SK-N-SH (cell line): Measurements from ENCODE around the gene GPN2. TPM values are rescaled to one million over a fixed set of nuclear protein-coding genes. Genes with fewer than 3 reads are reported as not detected.

Experiments used
- CTCF ChIA-PET: fragments of 300-600, 350-600 bp; formaldehyde crosslinking; extraction: SDS; loops from one replicate; lab custom pipeline; 2021; lab: Yijun Ruan, JAX
- POLR2A ChIA-PET: fragments of 350-600 bp; sonication (Branson Sonifier 250); formaldehyde crosslinking; extraction: SDS; loops from one replicate; lab custom pipeline; 2020; ENCODE audit warnings: antibody characterized with exemption, inconsistent platforms; lab: Yijun Ruan, JAX
- DNase-seq: peaks from one replicate; pipeline ENCODE4 v3.0.0; 2012
- H2AFZ ChIP-seq: fragments of 200-600 bp; sonication (generic); 2 replicates; pipeline ENCODE4 v1.8.1; 2016; ENCODE audit warnings: antibody characterized with exemption, mild to moderate bottlenecking, low read depth
- H3F3A ChIP-seq: fragments of 200-600 bp; sonication (generic); replicated peaks from 2 replicates; pipeline ENCODE3; 2016; ENCODE audit warnings: antibody characterized with exemption, mild to moderate bottlenecking; ENCODE audit not compliant: insufficient read depth
- H3K27ac ChIP-seq, 2 experiments: fragments of 200-500 bp in 1 of 2; fragments of 200-600 bp in 1 of 2; sonication (Bioruptor generic) in 1 of 2; sonication (generic), shearing (Covaris generic) in 1 of 2; 2 replicates each; pipeline versions ENCODE4 v1.5.1 to v1.6.1; 2014 to 2016; ENCODE audit warnings: low read depth in 2 of 2, inconsistent platforms in 1 of 2, low read length in 1 of 2, mild to moderate bottlenecking in 1 of 2, mixed read lengths in 1 of 2
- H3K27me3 ChIP-seq: fragments of 200-600 bp; sonication (generic), shearing (Covaris generic); 2 replicates; pipeline ENCODE4 v1.6.1; 2016; ENCODE audit warnings: mixed run types; ENCODE audit not compliant: insufficient read depth
- H3K36me3 ChIP-seq, 2 experiments: fragments of 200-500 bp in 1 of 2; fragments of 200-600 bp in 1 of 2; sonication (Bioruptor generic) in 1 of 2; sonication (generic) in 1 of 2; replicated peaks in 1 of 2; 2 replicates each; pipeline versions ENCODE3 to v1.5.1; 2014 to 2016; ENCODE audit warnings: low read length in 1 of 2, mild to moderate bottlenecking in 1 of 2; ENCODE audit not compliant: insufficient read depth in 2 of 2, control insufficient read depth in 1 of 2
- H3K4me1 ChIP-seq, 2 experiments: fragments of 200-500 bp in 1 of 2; fragments of 200-600 bp in 1 of 2; sonication (Bioruptor generic) in 1 of 2; sonication (generic), shearing (Covaris generic) in 1 of 2; 2 replicates each; pipeline versions ENCODE4 v1.5.1 to v1.6.1; 2014 to 2016; ENCODE audit warnings: low read depth in 1 of 2, low read length in 1 of 2, mixed run types in 1 of 2; ENCODE audit not compliant: insufficient read depth in 2 of 2, control insufficient read depth in 1 of 2
- H3K4me2 ChIP-seq: fragments of 200-600 bp; sonication (generic), shearing (Covaris generic); 2 replicates; pipeline ENCODE4 v1.6.1; 2017; ENCODE audit warnings: mixed run types
- H3K4me3 ChIP-seq, 2 experiments: fragments of 200-500 bp in 1 of 2; fragments of 200-600 bp in 1 of 2; sonication (Bioruptor generic) in 1 of 2; sonication (generic), shearing (Covaris generic) in 1 of 2; 2 replicates each; pipeline versions ENCODE4 v1.5.1 to v1.8.1; 2014 to 2016; ENCODE audit warnings: low read depth in 2 of 2, inconsistent platforms in 1 of 2, low read length in 1 of 2, mild to moderate bottlenecking in 1 of 2, mixed read lengths in 1 of 2, moderate library complexity in 1 of 2
- H3K79me2 ChIP-seq: fragments of 200-600 bp; sonication (generic); 2 replicates; pipeline ENCODE4 v1.8.1; 2017; ENCODE audit warnings: mild to moderate bottlenecking; ENCODE audit not compliant: insufficient read depth
- H3K9ac ChIP-seq: fragments of 200-600 bp; sonication (generic); 2 replicates; pipeline ENCODE4 v1.6.1; 2017; ENCODE audit warnings: mixed run types
- H3K9me2 ChIP-seq: fragments of 200-600 bp; sonication (generic); 2 replicates; pipeline ENCODE4 v1.6.1; 2017; ENCODE audit warnings: mixed run types
- H3K9me3 ChIP-seq: fragments of 200-600 bp; sonication (generic); 2 replicates; pipeline ENCODE4 v1.6.1; 2017; ENCODE audit warnings: mixed run types, mild to moderate bottlenecking, moderate library complexity
- H4K20me1 ChIP-seq: fragments of 200-600 bp; sonication (generic); 2 replicates; pipeline ENCODE4 v1.6.1; 2017; ENCODE audit warnings: mild to moderate bottlenecking, mixed run types; ENCODE audit not compliant: insufficient read depth
- ELF1 ChIP-seq: IDR thresholded peaks from 2 replicates; pipeline ENCODE4 v1.4.0; 2012
- EZH2phosphoT487 ChIP-seq: fragments of 200-600 bp; sonication (generic); IDR thresholded peaks from 2 replicates; pipeline ENCODE4 v1.6.1; 2017; ENCODE audit warnings: low read depth, mixed run types, mild to moderate bottlenecking, antibody characterized with exemption, moderate library complexity, borderline replicate concordance
- FOSL2 ChIP-seq: IDR thresholded peaks from 2 replicates; pipeline ENCODE4 v1.4.0; 2012; ENCODE audit warnings: low read depth, mild to moderate bottlenecking, moderate library complexity, borderline replicate concordance
- FOXM1 ChIP-seq: IDR thresholded peaks from 2 replicates; pipeline ENCODE4 v1.4.0; 2012; ENCODE audit warnings: low read depth, mild to moderate bottlenecking
- GATA2 ChIP-seq: sonication (generic); formaldehyde crosslinking; IDR thresholded peaks from 2 replicates; pipeline ENCODE4 v1.5.0; 2020; ENCODE audit warnings: mild to moderate bottlenecking, missing genetic modification reagents
- JUND ChIP-seq: IDR thresholded peaks from 2 replicates; pipeline ENCODE4 v1.4.0; 2012
- MEF2A ChIP-seq: IDR thresholded peaks from 2 replicates; pipeline ENCODE4 v1.4.0; 2012; ENCODE audit warnings: low read depth, borderline replicate concordance
- MXI1 ChIP-seq: IDR thresholded peaks from 2 replicates; pipeline ENCODE4 v1.6.1; 2012; ENCODE audit warnings: mild to moderate bottlenecking, low read depth, low read length, improper control_type of control experiment
- POLR2AphosphoS5 ChIP-seq: IDR thresholded peaks from 2 replicates; pipeline ENCODE4 v1.6.1; 2012; ENCODE audit warnings: low read depth, low read length
- RFX5 ChIP-seq: IDR thresholded peaks from 2 replicates; pipeline ENCODE4 v1.6.1; 2012; ENCODE audit warnings: mild to moderate bottlenecking, improper control_type of control experiment, low read length
- RXRA ChIP-seq: IDR thresholded peaks from 2 replicates; pipeline ENCODE4 v1.4.0; 2012; ENCODE audit warnings: low read depth, mild to moderate bottlenecking, borderline replicate concordance
- SIN3A ChIP-seq: IDR thresholded peaks from 2 replicates; pipeline ENCODE4 v1.6.1; 2012; ENCODE audit warnings: low read depth, mild to moderate bottlenecking, low read length, moderate library complexity, borderline replicate concordance
- USF2 ChIP-seq: fragments of 150-350 bp; IDR thresholded peaks from 2 replicates; pipeline ENCODE4 v1.6.1; 2017; ENCODE audit warnings: antibody characterized with exemption, low read length, low read depth, borderline replicate concordance
- WGBS: methylation state at CpG from one replicate; pipeline ENCODE4 v1.1.6; 2017; ENCODE audit warnings: low lambda C conversion rate; 5-methylcytosine and 5-hydroxymethylcytosine counted together
- polyA plus RNA-seq, 3 experiments: library from polyadenylated mRNA; depleted of rRNA; stranded (reverse); fragments of >200 nt; gene quantifications; 2 replicates each; pipeline ENCODE4 v1.2.3, GENCODE V29; 2012

GPN2 gene
- polyA plus RNA-seq, 1 of the 3 experiments (the other 2 are of a cell fraction) = 24.0 TPM

- H3K9ac ChIP-seq = no peak overlapping the region
- no peaks in the 10 kb centered on the region for H3K27me3 ChIP-seq
- ChIA-PET POLR2A (no interaction called here), CTCF (no interaction called here)
- H3K4me2 ChIP-seq = no peak overlapping the region
- H4K20me1 ChIP-seq = no peaks in the 10 kb centered on the region
- peaks cover 27 to 32% of the 10 kb centered on the region in 2 experiments for H3K36me3 ChIP-seq
- no peaks in the 10 kb centered on the region for H3K9me3 ChIP-seq
- H3K4me3 ChIP-seq = no peak overlapping the region
- 96% methylated on average over 13 of the region's 13 CpGs for WGBS
- H3K79me2 ChIP-seq = peaks cover 35% of the 10 kb centered on the region
- no peak for DNase-seq
- no peaks in the 10 kb centered on the region for H3K9me2 ChIP-seq
- H3K4me1 ChIP-seq = peaks cover 7 to 11% of the 10 kb centered on the region in 2 experiments; a peak in 3 of 4 replicates
- TF ChIP-seq RXRA (no peak), JUND (no peak), ELF1 (no peak), USF2 (no peak), MXI1 (no peak), EZH2phosphoT487 (no peak), FOSL2 (no peak), SIN3A (no peak), GATA2 (CRISPR knock-in tag) (no peak), FOXM1 (no peak)
- no peak overlapping the region for H2AFZ ChIP-seq
- H3F3A ChIP-seq = peaks cover 8% of the 10 kb centered on the region
- H3K27ac ChIP-seq = no peak overlapping the region
Observed at GRCh38 chr1:26894263-26894662, 4.2 kb upstream of the GPN2 start.

GRCh38 chr1:26890467-26890796 is 349 bp upstream of the GPN2 start:
- no peak for TF ChIP-seq MEF2A
- TF ChIP-seq POLR2AphosphoS5 = no peak
- no peak for TF ChIP-seq RFX5
- Histone ChIP-seq H3K4me3 (peak overlapping the region; percentile 87 to 95), H3K9ac (peak overlapping the region; percentile 91), H3K27ac (peak overlapping the region; percentile 84 to 88; a peak in 3 of 4 replicates), H3K4me1 (peaks cover 0 to 16% of the 10 kb centered on the region in 2 experiments; a peak in 2 of 4 replicates), H3K9me2 (no peaks in the 10 kb centered on the region), H4K20me1 (no peaks in the 10 kb centered on the region; the same call in 1 of the 2 replicates), H3K4me2 (peak overlapping the region; percentile 97), H2AFZ (peak overlapping the region; percentile 95; the same call in 1 of the 2 replicates), H3K79me2 (peaks cover 45% of the 10 kb centered on the region), H3K27me3 (no peaks in the 10 kb centered on the region), H3K36me3 (peaks cover 39 to 42% of the 10 kb centered on the region in 2 experiments), H3F3A (peaks cover 13% of the 10 kb centered on the region), H3K9me3 (no peaks in the 10 kb centered on the region)
- ChIA-PET POLR2A (interaction anchor here (0.9 to 1.9 kb wide), 7 partner anchors 10 to 458 kb away, joined by 3 to 17 read pairs (median 4); partner anchors contain the start of genes DHDDS, GPATCH3 and NUDC), CTCF (interaction anchor here (0.8 to 2.0 kb wide), 3 partner anchors 10 to 100 kb away, joined by 3 to 7 read pairs (median 3); partner anchors contain the start of genes GPATCH3 and NUDC)
- no peak for DNase-seq
- 0% methylated on average over 2 of the region's 12 CpGs for WGBS
